Measurements from ENCODE around the gene SLC25A45.
"Not testable (repeated sequence)": the region's sequence is repeated elsewhere in the genome, so short reads cannot be mapped to it uniquely, and the experiment has no call there.

The SLC25A45 gene

DNA sequence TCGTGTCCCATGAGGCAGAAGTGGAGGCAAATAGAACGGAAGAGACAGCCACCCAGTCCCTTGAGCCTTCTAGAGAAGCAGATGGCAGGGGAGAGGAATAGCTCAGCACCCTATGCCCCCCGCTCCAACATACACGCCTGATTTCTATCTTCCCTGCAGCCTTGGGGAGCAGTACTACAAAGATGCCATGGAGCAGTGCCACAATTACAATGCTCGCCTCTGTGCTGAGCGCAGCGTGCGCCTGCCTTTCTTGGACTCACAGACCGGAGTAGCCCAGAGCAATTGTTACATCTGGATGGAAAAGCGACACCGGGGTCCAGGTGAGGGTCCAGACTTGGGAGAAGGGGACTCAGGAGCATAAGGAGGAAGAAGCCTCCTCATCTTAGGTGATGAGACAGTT, 42.2 kb downstream of the SLC25A45 start:
- H2AFZ ChIP-seq (ENCODE audit: low read depth, low read length), result no peak overlapping the region
- peaks cover 71% of the 10 kb centered on the region for H3K36me3 ChIP-seq (ENCODE audit: insufficient read depth, low read length)
- no peaks in the 10 kb centered on the region for H3K27me3 ChIP-seq (ENCODE audit: insufficient read depth, low read length)
- no peak overlapping the region for H3K4me3 ChIP-seq (ENCODE audit: low read length)
- no peaks in the 10 kb centered on the region for H3K9me3 ChIP-seq (ENCODE audit: low read length)
- H3K4me1 ChIP-seq (ENCODE audit: insufficient read depth, low read length), result peaks cover 4% of the 10 kb centered on the region

DNA sequence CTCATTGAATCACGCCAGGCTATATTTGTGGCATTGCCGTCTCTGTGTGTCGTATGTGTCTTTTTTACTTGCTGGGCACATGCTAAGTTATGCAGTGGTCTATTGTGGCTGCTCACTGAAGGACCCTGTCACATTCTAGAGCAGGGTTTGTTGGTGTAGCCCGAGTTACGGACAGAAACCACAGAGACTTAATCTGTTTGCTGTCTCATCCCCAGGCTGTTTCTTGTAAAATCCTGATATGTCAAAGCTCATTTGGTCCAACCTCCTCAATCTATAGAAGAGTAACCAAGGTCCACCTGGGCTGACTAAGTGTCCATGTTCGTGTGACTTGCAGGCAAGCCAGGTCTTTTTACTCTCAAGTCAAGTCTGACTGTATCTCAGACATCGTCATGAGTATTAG, 43.8 kb downstream of the SLC25A45 start:
- no peak overlapping the region for H3K4me3 ChIP-seq (ENCODE audit: low read length)
- H3K36me3 ChIP-seq (ENCODE audit: insufficient read depth, low read length), result peaks cover 55% of the 10 kb centered on the region

DNA sequence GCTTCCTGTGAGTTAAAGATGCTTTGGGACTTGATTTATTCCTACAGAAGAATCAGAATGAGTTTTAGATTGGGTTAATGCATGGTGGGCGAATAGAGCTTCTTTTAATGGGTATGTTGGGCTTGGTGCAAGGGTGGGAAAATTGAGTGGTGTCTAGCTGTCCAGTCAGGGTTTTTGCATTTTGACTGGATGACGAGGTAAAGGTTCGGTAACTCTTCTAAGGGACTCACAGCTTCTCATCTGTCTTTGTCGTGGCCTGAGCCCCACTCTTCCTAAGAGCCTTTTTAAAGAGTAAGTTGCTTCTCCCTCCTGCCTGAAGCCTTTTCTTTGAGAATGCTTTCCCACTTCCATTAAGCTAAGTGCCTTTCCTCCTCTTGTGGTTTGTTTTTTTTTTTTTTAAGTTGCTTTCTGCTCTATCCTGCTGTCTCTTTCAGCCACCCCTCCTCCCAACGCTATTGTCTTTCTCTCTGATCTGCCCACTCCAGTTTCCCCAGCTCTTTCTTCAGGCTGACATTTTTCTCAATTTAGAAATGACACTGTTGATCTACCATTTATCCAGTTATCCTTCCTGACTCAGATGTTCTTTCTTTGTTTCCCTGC, 47.6 kb downstream of the SLC25A45 start:
- Histone ChIP-seq H3K4me3 (ENCODE audit: low read length) (peak overlapping the region; percentile 86), H3K27me3 (ENCODE audit: insufficient read depth, low read length) (no peaks in the 10 kb centered on the region), H3K9me3 (ENCODE audit: low read length) (no peaks in the 10 kb centered on the region), H3K4me1 (ENCODE audit: insufficient read depth, low read length) (peaks cover 10% of the 10 kb centered on the region), H2AFZ (ENCODE audit: low read depth, low read length) (no peak overlapping the region), H3K36me3 (ENCODE audit: insufficient read depth, low read length) (peaks cover 20% of the 10 kb centered on the region)

More for the DNA sequence above, 43.8 kb downstream of the SLC25A45 start:
- H3K9me3 ChIP-seq (ENCODE audit: low read length), result no peaks in the 10 kb centered on the region
- H3K27me3 ChIP-seq (ENCODE audit: insufficient read depth, low read length), result no peaks in the 10 kb centered on the region
- H2AFZ ChIP-seq (ENCODE audit: low read depth, low read length), result no peak overlapping the region
- peaks cover 10% of the 10 kb centered on the region for H3K4me1 ChIP-seq (ENCODE audit: insufficient read depth, low read length)

DNA sequence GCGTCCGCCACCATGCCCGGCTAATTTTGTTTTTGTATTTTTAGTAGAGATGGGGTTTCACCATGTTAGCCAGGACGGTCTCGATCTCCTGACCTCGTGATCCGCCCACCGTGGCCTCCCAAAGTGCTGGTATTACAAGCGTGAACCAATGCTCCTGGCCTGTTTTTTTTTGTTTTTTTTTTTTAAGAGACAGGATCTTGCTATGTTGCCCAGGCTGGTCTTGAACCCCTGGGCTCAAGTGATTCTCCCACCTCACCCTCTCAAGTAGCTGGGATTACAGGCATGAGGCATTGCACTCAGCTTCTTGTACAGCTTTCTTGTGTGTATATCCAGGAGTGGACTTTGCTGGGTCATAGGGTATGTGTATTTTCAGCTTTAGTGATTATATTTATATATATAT, 49.9 kb downstream of the SLC25A45 start:
- not testable (repeated sequence) for H3K36me3 ChIP-seq (ENCODE audit: insufficient read depth, low read length); H3K27me3 ChIP-seq (ENCODE audit: insufficient read depth, low read length); H3K4me3 ChIP-seq (ENCODE audit: low read length); H3K9me3 ChIP-seq (ENCODE audit: low read length); H2AFZ ChIP-seq (ENCODE audit: low read depth, low read length)
- peaks cover 12% of the 10 kb centered on the region for H3K4me1 ChIP-seq (ENCODE audit: insufficient read depth, low read length)

DNA sequence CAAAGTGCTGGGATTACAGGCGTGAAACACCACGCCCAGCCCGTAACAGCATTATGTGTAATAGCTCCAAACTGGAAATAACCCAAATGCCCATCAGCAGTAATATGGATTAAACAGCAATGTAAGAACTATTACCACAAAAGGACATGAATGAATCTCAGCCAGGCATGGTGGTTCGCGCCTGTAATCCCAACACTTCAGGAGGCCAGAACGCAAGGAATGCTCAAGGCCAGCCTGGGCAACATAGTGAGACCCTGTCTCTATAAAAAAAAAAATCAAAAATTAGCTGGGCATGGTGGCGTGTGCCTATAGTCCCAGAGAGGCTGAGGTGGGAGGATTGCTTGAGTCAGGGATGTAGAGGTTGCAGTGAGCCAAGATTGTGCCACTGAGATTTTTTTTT, 51.9 kb downstream of the SLC25A45 start:
- Histone ChIP-seq H3K36me3 (ENCODE audit: insufficient read depth, low read length) (no peaks in the 10 kb centered on the region), H3K4me1 (ENCODE audit: insufficient read depth, low read length) (peaks cover 11% of the 10 kb centered on the region), H3K4me3 (ENCODE audit: low read length) (no peak overlapping the region), H3K9me3 (ENCODE audit: low read length) (no peaks in the 10 kb centered on the region), H2AFZ (ENCODE audit: low read depth, low read length) (no peak overlapping the region), H3K27me3 (ENCODE audit: insufficient read depth, low read length) (no peaks in the 10 kb centered on the region)

DNA sequence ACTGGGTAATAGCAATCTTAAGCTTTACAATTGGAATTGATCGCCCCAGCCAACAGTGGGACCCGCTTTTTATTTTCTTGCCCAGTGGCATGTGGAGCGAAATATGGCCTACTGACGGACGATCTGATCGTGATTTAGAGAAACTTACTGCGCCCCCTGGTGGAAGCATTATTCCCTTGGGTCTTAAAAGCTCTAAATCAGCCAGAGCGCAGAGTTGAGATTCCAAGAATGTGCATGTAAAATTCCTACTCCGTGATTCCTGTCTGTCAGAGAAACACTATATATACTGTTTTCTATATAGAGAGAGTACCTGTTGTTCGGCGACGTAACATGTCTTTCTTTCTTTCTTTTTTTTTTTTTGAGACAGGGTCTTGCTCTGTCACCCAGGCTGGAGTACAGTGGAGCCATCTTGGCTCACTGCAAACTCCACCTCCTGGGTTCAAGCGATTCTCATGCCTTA, 52.5 kb downstream of the SLC25A45 start:
- H3K36me3 ChIP-seq (ENCODE audit: insufficient read depth, low read length), result no peaks in the 10 kb centered on the region
- H3K4me1 ChIP-seq (ENCODE audit: insufficient read depth, low read length), result peaks cover 6% of the 10 kb centered on the region
- no peaks in the 10 kb centered on the region for H3K9me3 ChIP-seq (ENCODE audit: low read length)
- peak overlapping the region; percentile 85 for H2AFZ ChIP-seq (ENCODE audit: low read depth, low read length)
- peak overlapping the region; percentile 27 for H3K4me3 ChIP-seq (ENCODE audit: low read length)
- H3K27me3 ChIP-seq (ENCODE audit: insufficient read depth, low read length), result no peaks in the 10 kb centered on the region

DNA sequence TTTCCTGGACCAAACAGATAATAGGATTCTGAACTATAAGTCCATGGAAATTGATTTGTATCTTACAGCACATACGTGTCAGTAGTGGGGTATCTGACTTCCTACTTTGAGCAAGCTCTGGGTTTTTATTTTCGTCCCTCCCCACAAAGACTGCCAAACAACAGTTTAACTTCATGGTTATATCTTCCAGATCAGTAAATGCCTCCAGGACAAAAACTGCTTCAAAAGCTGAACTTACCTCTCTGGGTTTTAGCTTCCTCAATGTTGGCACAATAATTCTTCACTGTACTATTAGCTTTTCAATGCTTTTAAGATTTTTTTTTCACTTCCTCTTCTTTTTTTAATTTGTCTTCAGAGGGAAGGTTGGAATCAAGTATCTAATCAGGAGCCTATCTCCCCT, 53.0 kb downstream of the SLC25A45 start:
- peaks cover 2% of the 10 kb centered on the region for H3K4me1 ChIP-seq (ENCODE audit: insufficient read depth, low read length)
- no peaks in the 10 kb centered on the region for H3K36me3 ChIP-seq (ENCODE audit: insufficient read depth, low read length)
- peak overlapping the region; percentile 85 for H2AFZ ChIP-seq (ENCODE audit: low read depth, low read length)
- H3K4me3 ChIP-seq (ENCODE audit: low read length), result peak overlapping the region; percentile 27
- no peaks in the 10 kb centered on the region for H3K9me3 ChIP-seq (ENCODE audit: low read length)
- no peaks in the 10 kb centered on the region for H3K27me3 ChIP-seq (ENCODE audit: insufficient read depth, low read length)

DNA sequence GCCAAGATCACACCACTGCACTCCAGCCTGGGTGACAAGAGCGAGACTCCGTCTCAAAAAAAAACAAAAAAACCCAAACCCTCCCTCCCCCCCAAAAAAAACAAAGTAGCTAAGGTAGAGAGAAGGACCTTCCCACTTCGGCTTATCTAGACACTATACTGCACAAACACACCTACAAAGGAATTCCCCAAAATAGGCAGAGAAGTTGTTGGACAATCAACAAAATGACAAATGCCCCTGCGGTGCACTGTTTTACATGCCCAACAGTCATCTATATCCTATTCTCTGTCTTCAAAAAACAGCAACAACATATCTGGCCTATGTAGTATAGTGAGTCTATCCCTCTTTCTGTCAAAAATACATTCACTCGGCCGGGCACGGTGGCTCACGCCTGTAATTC, 55.4 kb downstream of the SLC25A45 start:
- H3K9me3 ChIP-seq (ENCODE audit: low read length), result no peaks in the 10 kb centered on the region
- peaks cover 2% of the 10 kb centered on the region for H3K4me1 ChIP-seq (ENCODE audit: insufficient read depth, low read length)
- H3K27me3 ChIP-seq (ENCODE audit: insufficient read depth, low read length), result no peaks in the 10 kb centered on the region
- H3K4me3 ChIP-seq (ENCODE audit: low read length), result no peak overlapping the region
- no peak overlapping the region for H2AFZ ChIP-seq (ENCODE audit: low read depth, low read length)
- H3K36me3 ChIP-seq (ENCODE audit: insufficient read depth, low read length), result peaks cover 7% of the 10 kb centered on the region

DNA sequence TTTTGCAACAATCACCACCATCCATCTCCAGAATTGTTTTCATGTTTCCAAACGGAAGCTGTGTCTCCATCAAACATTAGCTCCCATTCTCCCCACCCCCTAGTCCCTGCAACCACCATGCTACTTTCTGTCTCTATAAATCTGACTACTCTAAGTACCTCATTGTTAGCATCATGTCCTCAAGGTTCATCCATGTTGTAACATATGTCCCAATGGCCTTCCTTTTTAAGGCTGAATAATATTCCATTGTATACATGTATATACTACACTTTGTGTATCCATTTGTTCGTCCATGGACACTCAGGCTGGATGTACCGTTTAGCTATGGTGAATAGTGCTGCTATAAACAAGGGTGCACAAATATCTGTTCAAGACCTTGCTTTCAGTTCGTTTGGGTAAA, 57.0 kb downstream of the SLC25A45 start:
- no peak overlapping the region for H2AFZ ChIP-seq (ENCODE audit: low read depth, low read length)
- peaks cover 2% of the 10 kb centered on the region for H3K4me1 ChIP-seq (ENCODE audit: insufficient read depth, low read length)
- no peaks in the 10 kb centered on the region for H3K9me3 ChIP-seq (ENCODE audit: low read length)
- peaks cover 23% of the 10 kb centered on the region for H3K36me3 ChIP-seq (ENCODE audit: insufficient read depth, low read length)
- H3K27me3 ChIP-seq (ENCODE audit: insufficient read depth, low read length), result no peaks in the 10 kb centered on the region
- no peak overlapping the region for H3K4me3 ChIP-seq (ENCODE audit: low read length)

Measured in neuron (in vitro differentiated cells).